ENCODE results near the gene PEX3.
"Not testable (repeated sequence)": the region's sequence is repeated elsewhere in the genome, so short reads cannot be mapped to it uniquely, and the experiment has no call there.

Gene PEX3

GRCh38 chr6:143447865-143448264 is 2.7 kb upstream of the PEX3 start:
- DNase-seq (ENCODE audit: low spot score), result not testable (repeated sequence)

GRCh38 chr6:143449082-143449713 is 1.4 kb upstream of the PEX3 start:
- no peak for DNase-seq (ENCODE audit: low spot score)

DNA sequence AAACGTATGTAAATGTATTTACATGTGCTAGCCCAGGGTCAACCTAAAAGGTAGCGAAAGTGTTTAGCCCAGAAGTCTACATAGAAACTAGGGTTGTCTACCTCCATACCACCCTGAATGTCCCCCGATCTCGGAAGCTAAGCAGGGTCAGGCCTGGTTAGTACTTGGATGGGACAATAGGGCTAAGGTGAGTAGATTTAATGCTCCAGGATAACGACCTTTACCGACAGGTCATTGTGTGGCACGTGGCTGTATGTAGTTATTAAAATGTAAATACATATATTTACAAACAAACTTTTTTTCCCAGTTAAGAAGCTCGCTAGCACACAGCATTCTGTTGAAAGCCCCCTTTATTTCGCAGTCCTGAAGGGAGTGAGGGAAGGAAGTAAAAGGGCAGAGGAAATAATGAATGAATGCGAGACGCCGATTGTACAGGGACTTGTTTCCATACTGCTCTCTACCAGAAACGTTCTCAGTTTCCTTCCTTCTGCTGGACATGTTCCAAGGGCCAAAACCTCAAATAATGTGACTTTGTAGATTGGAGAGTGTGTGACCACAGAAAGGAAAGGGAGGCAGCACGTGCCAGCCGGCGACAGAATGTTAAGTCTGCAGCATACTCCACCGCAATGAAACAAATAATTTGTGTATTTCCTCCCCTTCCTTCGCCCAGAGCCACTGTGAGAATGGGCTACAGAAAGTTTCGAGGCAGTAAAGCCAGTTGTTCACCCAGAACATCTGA is 722 bp upstream of the PEX3 start:
- DNase-seq (ENCODE audit: low spot score), result peak; percentile 34

- DNase-seq (ENCODE audit: low spot score), result no peak
These were observed 926 bp downstream of the PEX3 start for GRCh38 chr6:143451531-143451930.

DNA sequence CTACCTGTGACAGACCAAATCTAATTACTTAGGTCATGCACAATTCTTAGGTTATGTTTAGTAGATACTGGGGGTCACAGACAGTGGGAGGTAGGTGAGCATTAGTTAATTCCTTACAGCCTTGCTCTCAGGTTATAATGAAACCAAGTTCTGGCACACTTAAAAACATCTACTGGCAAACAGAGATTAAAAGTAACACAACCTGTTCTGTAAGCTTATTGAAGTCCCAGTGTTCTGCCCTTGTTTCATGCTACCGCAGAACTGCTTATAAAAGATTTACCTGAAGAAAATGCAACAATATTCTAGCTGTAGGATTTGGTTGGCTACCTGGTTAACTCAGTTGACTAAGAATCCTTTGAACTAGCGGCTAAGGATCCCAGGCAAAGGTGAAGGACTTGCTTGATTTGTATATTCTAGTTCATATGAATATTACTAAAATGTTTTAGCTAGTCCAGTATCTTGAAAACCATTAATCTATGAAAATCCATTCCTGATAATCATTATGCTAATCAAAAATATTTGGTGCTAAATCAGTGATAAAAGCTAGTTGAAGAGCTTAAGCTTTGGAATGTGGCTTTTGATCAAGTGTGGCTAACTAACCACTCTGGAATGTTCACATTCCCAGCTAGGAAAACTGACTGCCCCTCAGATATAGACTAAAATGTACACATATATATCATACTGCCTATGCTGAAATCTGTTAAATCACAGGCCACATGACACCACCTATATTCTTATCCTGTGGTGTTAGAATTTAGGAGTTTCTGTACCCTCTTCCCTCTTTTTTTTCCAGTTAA is 7.2 kb downstream of the PEX3 start:
- DNase-seq (ENCODE audit: low spot score), result no peak

DNA sequence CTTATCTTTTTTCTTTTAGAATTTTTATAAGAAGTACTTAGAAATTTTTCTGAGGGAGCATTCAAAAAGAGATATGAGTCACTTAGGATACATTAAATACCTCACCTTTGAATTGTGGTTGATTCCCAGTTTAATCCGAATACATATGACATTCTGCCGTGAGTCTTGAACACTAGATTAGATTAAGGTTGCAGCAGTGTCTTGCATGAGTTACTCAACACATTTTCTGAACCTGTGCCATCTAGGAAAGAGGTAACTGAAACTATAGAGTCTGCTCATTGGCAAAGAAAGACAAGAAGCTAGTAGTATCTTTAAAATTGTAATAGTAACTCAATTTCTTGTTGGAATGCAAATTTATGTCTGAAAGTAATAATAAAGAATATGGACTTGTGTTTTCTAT is 14.9 kb downstream of the PEX3 start:
- no peak for DNase-seq (ENCODE audit: low spot score)

GRCh38 chr6:143468026-143468425 is 17.4 kb downstream of the PEX3 start:
- DNase-seq (ENCODE audit: low spot score), result no peak

DNA sequence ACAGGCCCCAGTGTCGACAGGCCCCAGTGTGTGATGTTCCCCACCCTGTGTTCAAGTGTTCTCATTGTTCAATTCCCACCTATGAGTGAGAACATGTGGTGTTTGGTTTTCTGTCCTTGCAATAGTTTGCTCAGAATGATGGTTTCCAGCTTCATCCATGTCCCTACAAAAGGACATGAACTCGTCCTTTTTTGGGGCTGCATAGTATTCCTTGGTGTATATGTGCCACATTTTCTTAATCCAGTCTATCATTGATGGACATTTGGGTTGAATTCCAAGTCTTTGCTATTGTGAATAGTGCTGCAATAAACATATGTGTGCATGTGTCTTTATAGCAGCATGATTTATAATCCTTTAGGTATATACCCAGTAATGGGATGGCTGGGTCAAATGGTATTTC is 18.2 kb downstream of the PEX3 start:
- not testable (repeated sequence) for DNase-seq (ENCODE audit: low spot score)

- DNase-seq (ENCODE audit: low spot score), result no peak
These were observed 21.2 kb downstream of the PEX3 start for GRCh38 chr6:143471822-143472221.

DNA sequence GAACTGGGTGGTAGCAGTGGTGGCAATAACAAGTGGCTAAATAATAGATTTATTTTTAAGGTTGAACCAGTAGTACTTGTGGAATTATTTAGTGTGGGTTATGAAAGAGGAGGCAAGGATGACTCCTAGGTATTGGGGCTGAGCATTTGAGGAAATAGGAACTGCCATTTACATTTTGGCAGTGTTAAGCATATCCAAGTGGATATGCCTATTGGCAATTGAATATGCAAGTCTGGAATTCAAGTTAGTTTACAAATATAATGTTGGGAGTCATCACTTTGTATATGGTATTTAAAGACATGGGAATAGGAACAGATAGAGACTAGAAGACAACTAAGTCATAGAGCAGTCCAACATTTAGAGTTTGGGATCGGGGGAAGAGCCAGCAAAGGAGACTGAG is 25.9 kb downstream of the PEX3 start:
- DNase-seq (ENCODE audit: low spot score), result no peak

DNA sequence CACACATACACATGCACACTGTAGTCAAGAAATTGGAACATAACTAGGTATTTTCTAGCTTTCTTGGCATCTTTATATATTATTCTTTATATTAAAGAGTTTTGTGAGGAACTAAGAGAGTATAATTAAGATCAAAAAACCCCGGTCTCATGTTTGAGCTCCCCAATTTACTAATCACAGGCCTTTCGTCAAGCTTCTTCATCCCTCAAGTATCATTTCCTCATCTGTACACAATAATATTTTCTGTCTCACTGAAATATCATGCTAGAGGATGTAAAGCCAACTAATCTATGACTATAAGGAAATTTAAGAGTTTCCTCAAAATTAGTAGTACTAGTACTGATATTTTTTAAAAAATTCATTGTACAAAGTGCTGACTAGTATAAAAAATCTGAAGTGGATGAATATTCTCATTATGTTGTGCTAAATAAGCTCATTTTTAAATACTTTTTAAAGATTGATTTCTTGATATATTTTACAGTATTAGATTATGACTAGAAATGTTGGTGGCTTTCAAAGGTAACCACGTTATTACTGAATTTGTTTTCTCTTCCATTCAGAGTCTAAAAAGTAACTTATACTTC is 28.0 kb downstream of the PEX3 start:
- DNase-seq (ENCODE audit: low spot score), result no peak

- DNase-seq (ENCODE audit: low spot score), result no peak
These were observed 32.0 kb downstream of the PEX3 start for GRCh38 chr6:143482593-143482992.

DNA sequence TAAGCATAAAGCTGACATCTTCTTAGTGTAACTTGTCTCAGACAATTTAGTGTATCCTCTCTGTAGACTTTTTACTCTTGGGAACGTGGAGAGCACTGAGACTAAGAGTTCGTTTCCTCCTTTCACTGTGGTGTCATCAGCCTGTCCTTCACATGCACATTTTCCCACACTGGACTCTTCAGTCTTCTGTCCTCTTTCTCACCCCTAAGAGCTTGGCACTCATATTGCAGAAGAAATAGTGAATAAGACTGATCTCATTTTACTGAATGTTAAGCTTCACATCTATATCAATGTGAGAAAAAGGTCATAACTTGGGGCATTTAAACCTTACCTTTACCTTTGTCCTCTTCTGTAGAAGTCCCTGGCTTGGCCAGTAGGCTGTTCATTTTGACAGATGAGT is 35.4 kb downstream of the PEX3 start:
- DNase-seq (ENCODE audit: low spot score), result no peak

- no peak for DNase-seq (ENCODE audit: low spot score)
These were observed 36.1 kb downstream of the PEX3 start for GRCh38 chr6:143486752-143487151.

DNA sequence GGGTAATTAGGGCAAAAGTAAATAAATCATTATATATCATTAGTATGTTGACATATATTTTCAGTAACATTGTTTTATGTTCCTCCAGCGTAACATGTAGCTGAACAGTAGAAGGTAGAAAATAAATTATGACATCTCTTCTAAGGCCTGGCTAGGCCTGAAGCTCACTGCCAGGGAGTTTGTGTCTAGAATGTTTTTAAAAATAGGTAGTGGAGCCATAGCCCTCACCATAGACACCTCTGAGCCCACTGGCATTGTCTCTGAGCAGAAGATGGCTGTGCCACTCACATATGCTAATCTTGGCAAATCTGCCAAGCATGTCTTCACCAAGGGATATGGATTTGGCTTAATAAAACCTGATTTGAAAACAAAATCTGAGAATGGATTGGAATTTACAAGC is 39.6 kb downstream of the PEX3 start:
- DNase-seq (ENCODE audit: low spot score), result no peak

DNA sequence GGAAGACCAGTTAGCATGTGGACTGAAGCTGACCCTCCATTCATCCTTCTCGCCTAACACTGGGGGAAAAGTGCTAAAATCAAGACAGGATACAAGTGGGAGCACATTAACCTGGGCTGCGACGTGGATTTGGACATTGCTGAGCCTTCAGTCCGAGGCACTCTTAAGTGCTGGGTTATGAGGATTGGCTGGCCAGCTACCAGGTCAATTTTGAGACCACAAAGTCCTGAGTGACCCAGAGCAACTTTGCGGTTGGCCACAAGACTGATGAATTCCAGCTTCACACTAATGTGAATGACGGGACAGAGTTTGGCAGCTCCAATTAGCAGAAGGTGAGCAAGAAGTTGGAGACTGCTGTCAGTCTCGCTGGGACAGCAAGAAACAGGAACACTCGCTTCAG is 40.2 kb downstream of the PEX3 start:
- DNase-seq (ENCODE audit: low spot score), result no peak

GRCh38 chr6:143496974-143497373 is 46.4 kb downstream of the PEX3 start:
- no peak for DNase-seq (ENCODE audit: low spot score)

DNA sequence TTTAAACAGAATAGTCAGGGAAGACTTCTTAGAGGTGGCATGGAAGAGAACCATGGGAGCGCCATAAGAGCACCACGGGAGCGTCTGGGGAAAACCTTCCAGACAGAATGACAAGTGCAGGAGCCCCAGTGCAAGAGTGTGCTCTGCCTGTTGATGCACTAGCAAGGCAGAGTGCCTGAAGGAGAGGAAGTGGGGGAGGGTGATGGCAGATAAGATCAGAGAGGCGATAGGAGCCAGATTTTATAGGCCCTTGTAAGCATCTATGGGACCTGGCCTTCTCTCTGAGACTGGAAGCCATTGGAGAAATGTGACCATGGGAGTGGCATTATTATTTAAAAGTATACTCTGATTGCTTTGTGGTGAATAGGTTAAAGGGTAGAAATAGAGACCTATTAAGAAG is 47.8 kb downstream of the PEX3 start:
- DNase-seq (ENCODE audit: low spot score), result no peak

DNA sequence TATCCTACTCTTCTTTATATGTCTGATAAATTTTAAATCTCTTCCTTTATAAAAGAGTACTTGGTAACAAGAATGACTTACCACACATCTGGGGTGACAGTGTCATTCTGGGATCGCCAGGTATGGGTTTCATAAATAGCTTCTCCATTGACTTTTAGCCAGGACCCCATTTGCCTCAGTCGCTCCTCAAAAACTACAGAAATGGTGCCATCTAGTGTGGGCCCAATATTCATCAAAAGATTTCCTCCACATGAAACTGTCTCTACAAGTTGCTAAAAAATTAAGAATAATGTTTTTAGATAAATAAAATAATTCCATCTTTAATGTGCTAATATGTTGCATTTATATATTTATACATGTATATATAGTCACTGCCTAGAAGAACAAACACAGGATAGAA is 51.2 kb downstream of the PEX3 start:
- DNase-seq (ENCODE audit: low spot score), result no peak

GRCh38 chr6:143504369-143504768 is 53.8 kb downstream of the PEX3 start:
- DNase-seq (ENCODE audit: low spot score), result no peak

DNA sequence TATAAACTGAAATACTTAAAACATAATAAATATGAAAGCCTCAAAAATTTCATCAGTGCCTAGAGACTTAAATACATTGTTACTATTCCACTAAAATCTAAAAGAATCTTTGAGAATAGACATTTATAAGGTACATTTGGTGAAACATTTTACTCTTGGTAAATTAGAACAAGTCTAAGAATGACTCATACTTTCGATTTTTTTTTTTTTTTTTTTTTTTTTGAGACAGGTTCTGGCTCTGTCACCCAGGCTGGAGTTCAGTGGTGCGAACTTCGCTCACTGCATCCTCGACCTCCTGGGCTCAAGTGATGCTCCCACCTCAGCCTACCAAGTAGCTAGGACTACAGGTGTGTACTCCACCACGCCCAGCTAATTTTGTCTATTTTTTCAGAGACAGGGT is 54.5 kb downstream of the PEX3 start:
- DNase-seq (ENCODE audit: low spot score), result no peak

- DNase-seq (ENCODE audit: low spot score), result no peak
These were observed 54.9 kb downstream of the PEX3 start for GRCh38 chr6:143505537-143505936.

DNA sequence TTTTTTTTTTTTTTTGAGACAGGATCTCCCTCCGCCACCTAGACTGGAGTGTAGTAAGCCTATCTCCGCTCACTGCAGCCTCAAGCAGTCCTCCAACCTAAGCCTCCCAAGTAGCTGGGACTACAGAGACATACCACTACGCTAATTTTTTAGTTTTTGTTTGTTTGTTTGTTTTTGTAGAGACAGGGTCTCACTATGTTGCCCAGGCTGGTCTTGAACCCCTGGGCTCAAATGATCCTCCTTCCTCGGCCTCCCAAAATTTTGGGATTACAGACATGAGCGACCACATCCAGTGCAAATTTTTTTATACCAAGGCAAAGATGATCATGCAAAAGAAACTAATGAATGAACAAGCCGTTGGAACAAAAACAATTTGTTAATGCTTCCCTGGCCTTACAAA is 55.6 kb downstream of the PEX3 start:
- DNase-seq (ENCODE audit: low spot score), result no peak
